ENCODE results near the gene TXN.

Gene TXN

DNA sequence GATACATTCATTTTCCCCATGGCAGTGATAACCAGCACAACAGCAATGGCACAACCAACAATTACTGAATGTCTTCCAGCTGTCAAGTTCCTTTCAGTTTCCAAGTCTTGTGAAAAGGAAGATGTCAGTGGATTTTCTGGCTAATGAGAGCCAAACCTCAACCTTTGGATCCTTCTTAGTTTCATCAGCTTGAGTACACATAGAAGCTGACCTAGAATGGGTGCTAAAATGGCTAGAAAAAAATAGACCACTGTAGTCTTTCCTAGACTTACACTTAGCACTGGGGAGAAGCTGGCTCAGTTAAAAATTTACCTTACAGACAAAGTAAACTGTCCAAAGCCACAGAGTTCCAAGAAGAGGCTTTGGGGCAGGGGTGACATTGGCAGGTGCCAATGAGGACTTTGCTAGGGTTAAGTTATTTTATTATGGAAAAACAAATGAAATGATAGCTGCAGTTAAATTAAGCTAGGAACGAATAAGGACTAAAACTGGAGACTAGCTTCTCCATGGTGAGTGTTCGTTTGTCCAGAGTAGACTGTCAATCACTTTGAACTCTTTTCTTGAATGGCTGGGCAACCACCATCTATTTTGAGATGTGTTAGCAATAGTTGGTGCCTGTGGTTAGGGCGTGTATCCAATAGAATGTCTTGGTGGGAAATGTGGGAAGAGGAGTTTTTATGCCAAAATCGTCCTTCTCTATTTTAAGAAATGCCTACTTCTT lies 25.9 kb upstream of the TXN start:
- no peak for DNase-seq (ENCODE audit: low read depth)
- H3K9ac ChIP-seq (ENCODE audit: low read length): no peak overlapping the region
- H3K4me1 ChIP-seq (ENCODE audit: control insufficient read depth, insufficient read depth, low read length): no peaks in the 10 kb centered on the region
- H3K27me3 ChIP-seq (replicated peaks; ENCODE audit: control insufficient read depth, insufficient read depth, low read length): no peaks in the 10 kb centered on the region
- no peaks in the 10 kb centered on the region for H3K9me3 ChIP-seq (ENCODE audit: control insufficient read depth, low read length)
- H3K4me3 ChIP-seq (ENCODE audit: low read length): no peak overlapping the region
- no peaks in the 10 kb centered on the region for H3K36me3 ChIP-seq (ENCODE audit: control insufficient read depth, insufficient read depth, low read length, severe bottlenecking)

DNA sequence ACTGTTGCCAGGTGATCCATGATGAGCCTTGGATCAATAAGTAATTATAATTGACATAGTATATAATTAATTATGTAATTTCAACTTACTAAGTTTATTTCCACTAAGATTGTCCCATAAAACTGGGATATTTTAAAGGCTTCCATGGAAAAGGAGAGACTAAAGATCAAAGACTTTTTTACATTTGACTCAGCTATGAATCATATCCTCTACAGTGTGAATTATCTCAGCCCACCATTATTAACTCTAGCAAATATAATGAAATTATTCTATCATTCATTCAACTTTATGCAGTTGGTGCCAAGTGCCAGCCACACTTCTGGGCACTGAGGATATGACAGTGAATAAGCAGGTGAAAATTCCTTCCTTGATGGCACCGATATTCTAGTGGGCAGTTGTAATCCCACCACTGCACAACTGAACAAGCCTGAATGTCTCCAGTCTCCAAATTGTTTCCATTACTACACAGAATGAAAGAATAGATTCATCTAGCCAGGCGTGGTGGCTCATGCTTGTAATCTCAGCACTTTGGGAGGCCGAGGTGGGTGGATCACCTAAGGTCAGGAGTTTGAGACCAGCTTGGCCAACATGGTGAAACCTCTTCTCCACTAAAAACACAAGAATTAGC lies 21.9 kb upstream of the TXN start:
- no peak overlapping the region for H3K9ac ChIP-seq (ENCODE audit: low read length)
- DNase-seq (ENCODE audit: low read depth): no peak
- no peaks in the 10 kb centered on the region for H3K9me3 ChIP-seq (ENCODE audit: control insufficient read depth, low read length)
- no peaks in the 10 kb centered on the region for H3K36me3 ChIP-seq (ENCODE audit: control insufficient read depth, insufficient read depth, low read length, severe bottlenecking)
- no peaks in the 10 kb centered on the region for H3K4me1 ChIP-seq (ENCODE audit: control insufficient read depth, insufficient read depth, low read length)
- no peak overlapping the region for H3K4me3 ChIP-seq (ENCODE audit: low read length)
- no peaks in the 10 kb centered on the region for H3K27me3 ChIP-seq (replicated peaks; ENCODE audit: control insufficient read depth, insufficient read depth, low read length)

DNA sequence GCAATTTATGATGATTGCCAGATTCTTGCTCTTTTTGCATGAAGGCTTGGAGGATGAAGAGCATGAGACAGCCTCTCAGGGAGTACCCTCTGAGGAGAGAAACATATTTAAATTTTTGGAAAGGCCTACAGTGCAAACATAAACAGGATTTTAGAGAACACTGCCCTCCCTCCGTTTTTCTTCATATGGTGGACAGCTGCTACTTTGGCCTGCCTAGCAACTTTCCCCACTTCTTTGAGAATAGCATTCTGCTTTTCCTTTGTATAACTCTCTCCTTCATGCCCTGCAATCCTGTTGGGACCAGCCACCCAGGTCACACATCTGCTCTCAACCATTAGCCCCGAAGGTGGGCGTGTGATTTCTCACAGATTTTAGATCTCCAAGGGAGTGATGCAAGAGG lies 20.5 kb upstream of the TXN start:
- H3K4me1 ChIP-seq (ENCODE audit: control insufficient read depth, insufficient read depth, low read length): no peaks in the 10 kb centered on the region
- no peak overlapping the region for H3K9ac ChIP-seq (ENCODE audit: low read length)
- no peaks in the 10 kb centered on the region for H3K27me3 ChIP-seq (replicated peaks; ENCODE audit: control insufficient read depth, insufficient read depth, low read length)
- no peak overlapping the region for H3K4me3 ChIP-seq (ENCODE audit: low read length)
- H3K36me3 ChIP-seq (ENCODE audit: control insufficient read depth, insufficient read depth, low read length, severe bottlenecking): no peaks in the 10 kb centered on the region
- no peak for DNase-seq (ENCODE audit: low read depth)
- no peaks in the 10 kb centered on the region for H3K9me3 ChIP-seq (ENCODE audit: control insufficient read depth, low read length)

DNA sequence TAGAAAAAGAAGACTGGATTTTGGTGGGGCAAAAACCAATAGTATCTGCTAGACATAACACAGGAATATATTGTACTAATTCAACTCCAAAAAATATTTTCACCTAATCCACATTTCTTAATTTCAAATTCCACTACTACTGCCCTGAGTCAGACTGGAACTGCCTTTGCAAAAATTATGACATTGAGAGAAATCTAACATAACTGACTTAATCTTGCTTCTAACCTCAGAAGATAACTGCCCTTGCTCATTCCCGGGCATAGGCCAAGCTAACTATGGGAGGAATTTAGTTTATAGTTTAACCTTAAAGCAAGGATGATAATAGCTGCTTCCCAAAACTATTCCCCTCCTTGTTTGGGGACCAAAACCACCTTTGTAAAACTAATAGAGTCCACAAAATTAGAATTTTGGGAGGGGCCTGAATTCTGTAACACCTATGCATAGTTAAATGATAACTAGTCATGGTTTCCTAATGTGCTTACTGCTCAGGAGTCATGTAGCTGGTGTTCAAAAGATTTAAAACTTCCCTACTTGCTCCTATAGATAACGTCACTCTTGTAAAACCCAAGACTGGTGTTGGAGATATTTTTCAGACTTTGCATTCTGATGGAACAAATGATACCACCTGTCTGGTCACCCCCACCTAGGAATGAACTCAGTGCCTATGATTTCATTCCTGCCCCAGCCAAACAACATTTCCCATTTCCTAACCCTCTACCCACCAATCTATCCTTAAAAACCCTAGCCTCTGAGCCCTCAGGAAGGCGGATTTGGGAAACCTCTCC lies 14.1 kb upstream of the TXN start:
- no peak for DNase-seq (ENCODE audit: low read depth)
- Histone ChIP-seq H3K36me3 (ENCODE audit: control insufficient read depth, insufficient read depth, low read length, severe bottlenecking) (no peaks in the 10 kb centered on the region), H3K4me3 (ENCODE audit: low read length) (no peak overlapping the region), H3K4me1 (ENCODE audit: control insufficient read depth, insufficient read depth, low read length) (no peaks in the 10 kb centered on the region), H3K9me3 (ENCODE audit: control insufficient read depth, low read length) (no peaks in the 10 kb centered on the region), H3K27me3 (replicated peaks; ENCODE audit: control insufficient read depth, insufficient read depth, low read length) (no peaks in the 10 kb centered on the region), H3K9ac (ENCODE audit: low read length) (no peak overlapping the region)

DNA sequence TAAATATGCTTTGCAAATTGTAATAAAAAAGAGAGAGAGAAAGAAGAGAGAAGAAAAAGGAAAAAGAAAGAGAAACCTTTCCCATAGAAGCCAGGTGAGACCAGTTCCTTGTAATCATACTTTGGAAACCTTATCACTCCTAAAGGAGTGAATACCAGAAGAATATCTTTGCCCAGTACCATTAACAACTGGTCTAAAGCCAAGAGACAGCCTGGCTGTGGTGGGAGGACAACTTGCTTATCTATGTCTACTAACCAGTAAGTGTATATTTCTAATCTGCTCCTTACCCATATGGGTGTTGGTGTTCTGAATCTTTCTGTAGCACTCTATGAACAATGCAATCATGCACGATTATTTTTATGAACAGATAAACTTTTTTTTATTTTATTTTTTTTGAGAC lies 10.5 kb upstream of the TXN start:
- Histone ChIP-seq H3K4me1 (ENCODE audit: control insufficient read depth, insufficient read depth, low read length) (peaks cover 3% of the 10 kb centered on the region), H3K9ac (ENCODE audit: low read length) (no peak overlapping the region), H3K36me3 (ENCODE audit: control insufficient read depth, insufficient read depth, low read length, severe bottlenecking) (no peaks in the 10 kb centered on the region), H3K4me3 (ENCODE audit: low read length) (no peak overlapping the region), H3K9me3 (ENCODE audit: control insufficient read depth, low read length) (peaks cover 4% of the 10 kb centered on the region), H3K27me3 (replicated peaks; ENCODE audit: control insufficient read depth, insufficient read depth, low read length) (no peaks in the 10 kb centered on the region)
- DNase-seq (ENCODE audit: low read depth): no peak

DNA sequence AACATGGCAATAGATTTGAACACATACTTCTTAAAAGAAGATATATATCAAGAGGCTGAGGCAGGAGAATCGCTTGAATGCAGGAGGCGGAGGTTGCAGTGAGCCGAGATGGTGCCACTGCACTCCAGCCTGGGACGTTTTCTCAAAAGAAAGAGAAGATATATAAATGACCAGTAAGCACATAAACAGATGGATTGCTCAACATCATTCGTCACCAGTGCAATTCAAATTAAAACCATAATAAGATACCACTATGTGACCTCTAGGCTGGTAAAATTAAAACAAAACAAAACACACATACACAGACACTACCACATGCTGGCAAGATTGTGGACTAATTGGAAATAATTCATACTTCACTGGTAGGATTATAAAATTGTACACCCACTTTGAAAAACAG lies 5.3 kb upstream of the TXN start:
- H3K4me1 ChIP-seq (ENCODE audit: control insufficient read depth, insufficient read depth, low read length): peaks cover 35% of the 10 kb centered on the region
- H3K27me3 ChIP-seq (replicated peaks; ENCODE audit: control insufficient read depth, insufficient read depth, low read length): no peaks in the 10 kb centered on the region
- H3K9me3 ChIP-seq (ENCODE audit: control insufficient read depth, low read length): peaks cover 4% of the 10 kb centered on the region
- peak overlapping the region; percentile 55 for H3K4me3 ChIP-seq (ENCODE audit: low read length)
- peak; percentile 33 for DNase-seq (ENCODE audit: low read depth)
- H3K9ac ChIP-seq (ENCODE audit: low read length): no peak overlapping the region
- no peaks in the 10 kb centered on the region for H3K36me3 ChIP-seq (ENCODE audit: control insufficient read depth, insufficient read depth, low read length, severe bottlenecking)

DNA sequence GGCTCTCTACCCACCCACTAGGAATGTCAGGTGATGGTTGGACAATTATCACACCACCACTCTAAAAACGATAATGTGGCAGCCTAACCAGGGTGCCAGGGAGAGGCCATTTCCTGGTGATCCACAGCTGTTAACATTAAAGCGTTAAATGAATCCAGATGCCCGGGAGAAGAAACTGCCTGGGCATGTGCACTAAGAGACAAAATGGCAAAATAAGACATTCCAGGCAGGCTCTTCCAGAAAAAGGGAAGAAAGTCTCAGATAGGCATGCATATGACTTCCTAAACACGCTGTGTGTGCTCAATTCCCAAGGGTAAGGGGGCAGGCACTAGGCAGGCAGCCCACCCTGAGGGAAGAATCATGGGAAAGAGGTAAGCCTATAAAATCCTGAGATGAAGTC lies 4.6 kb upstream of the TXN start:
- no peaks in the 10 kb centered on the region for H3K27me3 ChIP-seq (replicated peaks; ENCODE audit: control insufficient read depth, insufficient read depth, low read length)
- peak overlapping the region; percentile 55 for H3K4me3 ChIP-seq (ENCODE audit: low read length)
- peaks cover 4% of the 10 kb centered on the region for H3K9me3 ChIP-seq (ENCODE audit: control insufficient read depth, low read length)
- H3K36me3 ChIP-seq (ENCODE audit: control insufficient read depth, insufficient read depth, low read length, severe bottlenecking): no peaks in the 10 kb centered on the region
- peaks cover 35% of the 10 kb centered on the region for H3K4me1 ChIP-seq (ENCODE audit: control insufficient read depth, insufficient read depth, low read length)
- H3K9ac ChIP-seq (ENCODE audit: low read length): peak overlapping the region; percentile 49
- DNase-seq (ENCODE audit: low read depth): peak; percentile 68

DNA sequence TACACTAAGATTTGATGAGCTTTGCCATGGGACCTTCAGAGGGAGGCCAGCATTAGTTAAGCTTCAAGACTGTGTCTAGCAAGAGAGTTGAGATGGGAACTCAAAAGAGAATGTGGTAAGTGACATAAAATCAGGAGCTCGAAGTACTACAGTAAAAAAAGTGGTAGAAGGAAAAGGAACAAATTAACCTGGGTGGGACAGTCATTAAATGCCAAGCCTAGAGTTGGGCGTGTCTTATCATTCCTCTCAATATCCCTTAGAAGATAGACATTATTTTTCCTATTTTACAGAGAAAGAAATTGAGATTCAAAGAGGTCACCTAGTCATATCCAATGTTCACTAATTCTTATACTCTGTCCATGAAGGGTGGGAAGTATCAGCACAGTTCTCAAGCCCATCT lies 3.3 kb upstream of the TXN start:
- H3K4me3 ChIP-seq (ENCODE audit: low read length): no peak overlapping the region
- no peaks in the 10 kb centered on the region for H3K36me3 ChIP-seq (ENCODE audit: control insufficient read depth, insufficient read depth, low read length, severe bottlenecking)
- H3K9me3 ChIP-seq (ENCODE audit: control insufficient read depth, low read length): peaks cover 2% of the 10 kb centered on the region
- H3K27me3 ChIP-seq (replicated peaks; ENCODE audit: control insufficient read depth, insufficient read depth, low read length): no peaks in the 10 kb centered on the region
- H3K4me1 ChIP-seq (ENCODE audit: control insufficient read depth, insufficient read depth, low read length): peaks cover 35% of the 10 kb centered on the region
- no peak overlapping the region for H3K9ac ChIP-seq (ENCODE audit: low read length)
- no peak for DNase-seq (ENCODE audit: low read depth)

DNA sequence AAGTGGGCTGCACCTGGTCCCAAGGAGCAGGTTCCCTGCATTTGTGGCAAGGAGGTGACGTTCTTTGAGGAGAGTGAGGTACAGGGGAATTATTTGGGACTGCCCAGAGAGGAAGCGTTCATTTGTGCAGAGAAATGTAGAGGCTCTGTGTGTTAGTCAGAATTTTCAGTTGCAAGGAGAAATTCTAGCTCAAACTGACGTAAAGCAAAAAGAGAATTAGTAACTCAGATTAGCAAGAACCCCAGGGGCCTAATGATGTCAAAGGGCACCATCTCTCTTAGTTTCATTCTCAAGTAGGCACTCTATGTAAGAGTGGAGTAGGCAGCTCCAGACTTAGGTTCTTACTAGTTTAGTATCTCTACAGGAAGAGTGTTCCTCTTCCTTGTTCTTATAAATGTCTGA lies 2.4 kb upstream of the TXN start:
- peaks cover 44% of the 10 kb centered on the region for H3K4me1 ChIP-seq (ENCODE audit: control insufficient read depth, insufficient read depth, low read length)

DNA sequence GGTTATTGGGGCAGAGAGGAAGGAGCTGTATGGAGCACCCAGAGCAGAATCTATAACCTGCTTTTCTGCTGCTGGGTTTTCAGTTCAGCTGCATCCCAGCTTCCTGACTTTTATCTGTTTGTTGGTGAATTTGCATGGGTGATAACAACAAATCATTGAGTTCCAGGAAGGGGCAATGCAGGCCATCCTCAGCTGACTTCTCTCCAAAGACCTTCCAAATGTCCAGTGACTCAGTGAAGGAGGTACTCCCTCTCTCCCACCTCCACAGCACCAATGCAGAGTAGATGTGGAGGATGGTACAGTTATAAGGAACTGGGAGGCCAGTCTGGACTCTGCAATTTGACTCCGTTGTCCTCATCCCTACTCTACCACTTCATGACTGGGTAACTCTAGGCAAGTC lies 1.6 kb upstream of the TXN start:
- DNase-seq (ENCODE audit: low read depth): no peak
- H3K9ac ChIP-seq (ENCODE audit: low read length): peak overlapping the region; percentile 92
- H3K4me1 ChIP-seq (ENCODE audit: control insufficient read depth, insufficient read depth, low read length): peaks cover 50% of the 10 kb centered on the region
- no peaks in the 10 kb centered on the region for H3K27me3 ChIP-seq (replicated peaks; ENCODE audit: control insufficient read depth, insufficient read depth, low read length)
- peak overlapping the region; percentile 89 for H3K4me3 ChIP-seq (ENCODE audit: low read length)
- H3K9me3 ChIP-seq (ENCODE audit: control insufficient read depth, low read length): no peaks in the 10 kb centered on the region
- no peaks in the 10 kb centered on the region for H3K36me3 ChIP-seq (ENCODE audit: control insufficient read depth, insufficient read depth, low read length, severe bottlenecking)

More for the DNA sequence above, 2.4 kb upstream of the TXN start:
- no peaks in the 10 kb centered on the region for H3K9me3 ChIP-seq (ENCODE audit: control insufficient read depth, low read length)
- DNase-seq (ENCODE audit: low read depth): no peak
- H3K9ac ChIP-seq (ENCODE audit: low read length): no peak overlapping the region
- H3K4me3 ChIP-seq (ENCODE audit: low read length): peak overlapping the region; percentile 89
- H3K27me3 ChIP-seq (replicated peaks; ENCODE audit: control insufficient read depth, insufficient read depth, low read length): no peaks in the 10 kb centered on the region
- H3K36me3 ChIP-seq (ENCODE audit: control insufficient read depth, insufficient read depth, low read length, severe bottlenecking): no peaks in the 10 kb centered on the region

DNA sequence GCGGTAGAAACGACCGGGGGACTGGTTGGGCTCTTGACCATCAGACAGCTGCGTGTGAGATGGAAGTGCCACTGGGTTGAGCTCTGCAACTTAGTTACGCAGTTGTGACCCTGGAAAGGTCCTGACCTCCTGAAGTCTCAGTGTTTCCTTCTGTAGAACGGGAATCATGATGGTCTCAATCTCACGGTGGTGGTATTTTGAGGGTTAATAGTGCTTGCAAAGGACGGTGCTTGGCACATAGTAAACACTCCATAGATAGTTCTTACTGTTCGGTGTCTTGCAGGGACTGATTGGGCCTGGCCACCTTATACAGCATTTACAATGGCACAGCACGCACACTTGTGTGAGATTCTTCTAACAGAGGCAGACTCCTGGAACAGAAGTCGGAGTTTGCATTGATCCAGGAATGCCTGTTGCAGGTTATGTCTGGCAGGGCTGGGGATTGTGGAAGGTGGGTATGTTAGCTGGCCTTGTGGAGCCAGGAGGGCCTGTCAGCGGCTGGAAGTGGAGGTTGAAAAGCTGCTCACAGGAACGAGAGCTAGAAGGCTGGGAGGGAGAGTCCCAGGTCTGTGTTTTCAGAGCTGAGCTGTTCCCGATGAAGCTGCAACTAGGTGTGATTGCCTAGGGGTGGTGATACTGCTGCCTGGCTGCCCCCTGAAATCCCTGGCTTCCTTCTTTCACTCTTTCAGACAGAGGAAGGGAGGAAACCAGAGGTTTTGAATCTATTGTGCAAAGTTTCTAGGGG lies 962 bp upstream of the TXN start:
- DNase-seq (ENCODE audit: low read depth): peak; percentile 31
- no peaks in the 10 kb centered on the region for H3K27me3 ChIP-seq (replicated peaks; ENCODE audit: control insufficient read depth, insufficient read depth, low read length)
- no peaks in the 10 kb centered on the region for H3K9me3 ChIP-seq (ENCODE audit: control insufficient read depth, low read length)
- H3K36me3 ChIP-seq (ENCODE audit: control insufficient read depth, insufficient read depth, low read length, severe bottlenecking): no peaks in the 10 kb centered on the region
- peaks cover 50% of the 10 kb centered on the region for H3K4me1 ChIP-seq (ENCODE audit: control insufficient read depth, insufficient read depth, low read length)
- peak overlapping the region; percentile 89 for H3K4me3 ChIP-seq (ENCODE audit: low read length)
- H3K9ac ChIP-seq (ENCODE audit: low read length): peak overlapping the region; percentile 92

Measured in adipocyte (in vitro differentiated cells).